Neural cell (in vitro differentiated cells): ENCODE measurements around the gene PCDH9. TPM values are rescaled to one million over a fixed set of nuclear protein-coding genes. Genes with fewer than 3 reads are reported as not detected.

Source experiments
- H2AFZ ChIP-seq: fragments of 200-600, 300-800 bp; sonication (generic), shearing (Covaris generic); 2 replicates; pipeline ENCODE4 v1.6.0; 2014; ENCODE audit warnings: low read depth, mild to moderate bottlenecking, antibody characterized with exemption, low read length, moderate library complexity
- H3F3A ChIP-seq: fragments of 200-600 bp; shearing (Covaris generic); 2 replicates; pipeline ENCODE4 v1.6.1; 2016; ENCODE audit warnings: mild to moderate bottlenecking, moderate library complexity, mixed read lengths, antibody characterized with exemption, low read length; ENCODE audit not compliant: insufficient read depth, poor library complexity, severe bottlenecking
- H3K27ac ChIP-seq: fragments of 200-600, 300-800 bp; sonication (generic), shearing (Covaris generic); 2 replicates; pipeline ENCODE4 v1.5.1; 2014; ENCODE audit warnings: mild to moderate bottlenecking, low read length, moderate library complexity
- H3K27me3 ChIP-seq: fragments of 300-800, 200-600 bp; sonication (generic), shearing (Covaris generic); 2 replicates; pipeline ENCODE4 v1.6.0; 2014; ENCODE audit warnings: mild to moderate bottlenecking, low read depth, low read length, moderate library complexity; ENCODE audit not compliant: insufficient read depth
- H3K36me3 ChIP-seq: fragments of 300-800, 200-600 bp; sonication (generic), shearing (Covaris generic); 2 replicates; pipeline ENCODE4 v1.5.1; 2014; ENCODE audit warnings: mild to moderate bottlenecking, antibody characterized with exemption, low read length, moderate library complexity; ENCODE audit not compliant: insufficient read depth
- H3K4me2 ChIP-seq: fragments of 300-800, 200-600 bp; sonication (generic), shearing (Covaris generic); 2 replicates; pipeline ENCODE4 v1.6.0; 2014; ENCODE audit warnings: mild to moderate bottlenecking, low read length
- H3K4me3 ChIP-seq: fragments of 300-800, 200-600 bp; sonication (generic), shearing (Covaris generic); 2 replicates; pipeline ENCODE4 v1.5.1; 2014; ENCODE audit warnings: mild to moderate bottlenecking, low read length, moderate library complexity
- H3K79me2 ChIP-seq: fragments of 200-600 bp; shearing (Covaris generic); replicated peaks from 2 replicates; pipeline ENCODE4 v1.6.0; 2014; ENCODE audit warnings: mild to moderate bottlenecking, low read length, moderate library complexity; ENCODE audit not compliant: insufficient read depth
- H3K9ac ChIP-seq: fragments of 300-800, 200-600 bp; sonication (generic), shearing (Covaris generic); 2 replicates; pipeline ENCODE4 v1.6.1; 2016; ENCODE audit warnings: mild to moderate bottlenecking, low read length, mixed read lengths
- H3K9me2 ChIP-seq: fragments of 200-600 bp; shearing (Covaris generic); 2 replicates; pipeline ENCODE4 v1.6.1; 2016; ENCODE audit warnings: mild to moderate bottlenecking, low read length, mixed read lengths; ENCODE audit not compliant: insufficient read depth
- H3K9me3 ChIP-seq: fragments of 200-600, 300-800 bp; sonication (generic), shearing (Covaris generic); 2 replicates; pipeline ENCODE4 v1.6.1; 2016; ENCODE audit warnings: mild to moderate bottlenecking, mixed run types, low read length, moderate library complexity, mixed read lengths
- H4K20me1 ChIP-seq: fragments of 200-600 bp; shearing (Covaris generic); 2 replicates; pipeline ENCODE4 v1.6.1; 2016; ENCODE audit warnings: mild to moderate bottlenecking, mixed run types; ENCODE audit not compliant: insufficient read depth
- EP300 ChIP-seq: fragments of 450-650 bp; conservative IDR thresholded peaks from 2 replicates; pipeline ENCODE4 v1.6.1; 2014; ENCODE audit warnings: antibody characterized with exemption, mild to moderate bottlenecking, moderate library complexity; ENCODE audit not compliant: poor library complexity, severe bottlenecking
- EZH2 ChIP-seq: fragments of 200-600, 300-800 bp; shearing (Covaris generic), sonication (generic); IDR thresholded peaks from 2 replicates; pipeline ENCODE4 v1.6.1; 2014; ENCODE audit warnings: antibody characterized with exemption, low read length, borderline replicate concordance, mild to moderate bottlenecking; ENCODE audit not compliant: insufficient read depth, poor library complexity, severe bottlenecking
- MXI1 ChIP-seq: fragments of 450-650 bp; conservative IDR thresholded peaks from 2 replicates; pipeline ENCODE4 v1.6.1; 2014; ENCODE audit warnings: antibody characterized with exemption, mild to moderate bottlenecking; ENCODE audit not compliant: poor library complexity, severe bottlenecking
- POLR2AphosphoS5 ChIP-seq: IDR thresholded peaks from 2 replicates; pipeline ENCODE4 v1.6.1; 2012
- RAD21 ChIP-seq: fragments of 450-650 bp; conservative IDR thresholded peaks from 2 replicates; pipeline ENCODE4 v1.6.1; 2014; ENCODE audit warnings: antibody characterized with exemption, mild to moderate bottlenecking, moderate library complexity
- SMC3 ChIP-seq: fragments of 450-650 bp; conservative IDR thresholded peaks from 2 replicates; pipeline ENCODE4 v1.6.1; 2014; ENCODE audit warnings: antibody characterized with exemption, mild to moderate bottlenecking, moderate library complexity; ENCODE audit not compliant: poor library complexity
- TAF1 ChIP-seq: IDR thresholded peaks from 2 replicates; pipeline ENCODE4 v1.6.1; 2012; ENCODE audit warnings: low read depth
- polyA plus RNA-seq: library from polyadenylated mRNA; depleted of rRNA; stranded (reverse); fragments of >200 nt; gene quantifications from 2 replicates; pipeline ENCODE4 v1.2.3, GENCODE V29; 2014
- TF ChIP-seq, protein P1 (sequence below): IDR thresholded peaks from 2 replicates; pipeline ENCODE4 v1.6.1; 2012; ENCODE audit warnings: borderline replicate concordance
- TF ChIP-seq, protein P2 (sequence below): fragments of 450-650 bp; IDR thresholded peaks from 2 replicates; pipeline ENCODE4 v1.5.1; 2014; ENCODE audit warnings: antibody characterized with exemption, mild to moderate bottlenecking, moderate library complexity; ENCODE audit not compliant: poor library complexity, severe bottlenecking

Gene PCDH9
- polyA plus RNA-seq, 1 donor from 2014 or later, result 4.6 TPM

DNA sequence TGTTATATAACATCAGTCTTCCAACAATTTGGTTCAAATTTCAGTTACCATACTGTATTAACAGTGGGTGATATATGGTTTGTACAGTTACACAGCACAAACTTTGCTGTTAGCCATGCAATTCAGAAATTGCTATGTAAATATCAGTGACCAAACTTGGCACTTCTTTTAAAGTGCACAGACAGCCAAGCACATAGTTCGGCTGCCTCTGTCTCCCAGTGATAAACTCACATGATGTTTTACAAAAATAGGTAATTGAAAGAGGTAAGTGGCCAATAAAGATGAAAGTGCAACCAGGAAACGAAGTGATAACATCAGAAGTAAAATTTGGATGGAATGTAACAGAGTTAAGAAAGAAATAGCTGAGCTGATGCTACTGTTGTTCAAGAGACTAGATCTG, 143.9 kb downstream of the PCDH9 start:
- Histone ChIP-seq H3K27ac (no peak overlapping the region), H2AFZ (no peak overlapping the region), H3K9me3 (no peaks in the 10 kb centered on the region)

GRCh38 chr13:67084066-67084465, 146.1 kb downstream of the PCDH9 start:
- Histone ChIP-seq H2AFZ (no peak overlapping the region), H3K4me3 (no peak overlapping the region), H3K9me2 (no peaks in the 10 kb centered on the region), H4K20me1 (no peaks in the 10 kb centered on the region), H3K9me3 (no peaks in the 10 kb centered on the region), H3K27ac (no peak overlapping the region), H3K4me2 (no peak overlapping the region), H3K79me2 (no peaks in the 10 kb centered on the region), H3K9ac (no peak overlapping the region), H3F3A (no peaks in the 10 kb centered on the region), H3K27me3 (no peaks in the 10 kb centered on the region), H3K36me3 (no peaks in the 10 kb centered on the region)
- TF ChIP-seq MXI1 (no peak), EZH2 (no peak), TAF1 (no peak), POLR2AphosphoS5 (no peak), SMC3 (no peak), EP300 (no peak), RAD21 (no peak)
- TF ChIP-seq, protein P1, sequence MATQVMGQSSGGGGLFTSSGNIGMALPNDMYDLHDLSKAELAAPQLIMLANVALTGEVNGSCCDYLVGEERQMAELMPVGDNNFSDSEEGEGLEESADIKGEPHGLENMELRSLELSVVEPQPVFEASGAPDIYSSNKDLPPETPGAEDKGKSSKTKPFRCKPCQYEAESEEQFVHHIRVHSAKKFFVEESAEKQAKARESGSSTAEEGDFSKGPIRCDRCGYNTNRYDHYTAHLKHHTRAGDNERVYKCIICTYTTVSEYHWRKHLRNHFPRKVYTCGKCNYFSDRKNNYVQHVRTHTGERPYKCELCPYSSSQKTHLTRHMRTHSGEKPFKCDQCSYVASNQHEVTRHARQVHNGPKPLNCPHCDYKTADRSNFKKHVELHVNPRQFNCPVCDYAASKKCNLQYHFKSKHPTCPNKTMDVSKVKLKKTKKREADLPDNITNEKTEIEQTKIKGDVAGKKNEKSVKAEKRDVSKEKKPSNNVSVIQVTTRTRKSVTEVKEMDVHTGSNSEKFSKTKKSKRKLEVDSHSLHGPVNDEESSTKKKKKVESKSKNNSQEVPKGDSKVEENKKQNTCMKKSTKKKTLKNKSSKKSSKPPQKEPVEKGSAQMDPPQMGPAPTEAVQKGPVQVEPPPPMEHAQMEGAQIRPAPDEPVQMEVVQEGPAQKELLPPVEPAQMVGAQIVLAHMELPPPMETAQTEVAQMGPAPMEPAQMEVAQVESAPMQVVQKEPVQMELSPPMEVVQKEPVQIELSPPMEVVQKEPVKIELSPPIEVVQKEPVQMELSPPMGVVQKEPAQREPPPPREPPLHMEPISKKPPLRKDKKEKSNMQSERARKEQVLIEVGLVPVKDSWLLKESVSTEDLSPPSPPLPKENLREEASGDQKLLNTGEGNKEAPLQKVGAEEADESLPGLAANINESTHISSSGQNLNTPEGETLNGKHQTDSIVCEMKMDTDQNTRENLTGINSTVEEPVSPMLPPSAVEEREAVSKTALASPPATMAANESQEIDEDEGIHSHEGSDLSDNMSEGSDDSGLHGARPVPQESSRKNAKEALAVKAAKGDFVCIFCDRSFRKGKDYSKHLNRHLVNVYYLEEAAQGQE, result no peak
- TF ChIP-seq, protein P2, sequence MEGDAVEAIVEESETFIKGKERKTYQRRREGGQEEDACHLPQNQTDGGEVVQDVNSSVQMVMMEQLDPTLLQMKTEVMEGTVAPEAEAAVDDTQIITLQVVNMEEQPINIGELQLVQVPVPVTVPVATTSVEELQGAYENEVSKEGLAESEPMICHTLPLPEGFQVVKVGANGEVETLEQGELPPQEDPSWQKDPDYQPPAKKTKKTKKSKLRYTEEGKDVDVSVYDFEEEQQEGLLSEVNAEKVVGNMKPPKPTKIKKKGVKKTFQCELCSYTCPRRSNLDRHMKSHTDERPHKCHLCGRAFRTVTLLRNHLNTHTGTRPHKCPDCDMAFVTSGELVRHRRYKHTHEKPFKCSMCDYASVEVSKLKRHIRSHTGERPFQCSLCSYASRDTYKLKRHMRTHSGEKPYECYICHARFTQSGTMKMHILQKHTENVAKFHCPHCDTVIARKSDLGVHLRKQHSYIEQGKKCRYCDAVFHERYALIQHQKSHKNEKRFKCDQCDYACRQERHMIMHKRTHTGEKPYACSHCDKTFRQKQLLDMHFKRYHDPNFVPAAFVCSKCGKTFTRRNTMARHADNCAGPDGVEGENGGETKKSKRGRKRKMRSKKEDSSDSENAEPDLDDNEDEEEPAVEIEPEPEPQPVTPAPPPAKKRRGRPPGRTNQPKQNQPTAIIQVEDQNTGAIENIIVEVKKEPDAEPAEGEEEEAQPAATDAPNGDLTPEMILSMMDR, result no peak

More for the DNA sequence above, 143.9 kb downstream of the PCDH9 start:
- H3K27me3 ChIP-seq, result no peaks in the 10 kb centered on the region
- no peak overlapping the region for H3K4me2 ChIP-seq
- H3K9ac ChIP-seq, result no peak overlapping the region
- no peak for TF ChIP-seq EZH2
- no peak for TF ChIP-seq TAF1
- TF ChIP-seq, protein P2, result no peak
- TF ChIP-seq POLR2AphosphoS5, result no peak
- no peak for TF ChIP-seq RAD21
- no peak for TF ChIP-seq SMC3
- TF ChIP-seq, protein P1, result no peak
- no peak for TF ChIP-seq EP300
- TF ChIP-seq MXI1, result no peak
- no peaks in the 10 kb centered on the region for H4K20me1 ChIP-seq
- no peaks in the 10 kb centered on the region for H3K36me3 ChIP-seq
- H3K9me2 ChIP-seq, result no peaks in the 10 kb centered on the region
- no peaks in the 10 kb centered on the region for H3K79me2 ChIP-seq
- H3K4me3 ChIP-seq, result no peak overlapping the region
- H3F3A ChIP-seq, result no peaks in the 10 kb centered on the region
